Tibial artery (tissue), 4 donors: ENCODE data around the gene SIM2.

Source experiments
- DNase-seq, 2 donors: peaks; one replicate each; pipeline ENCODE4 v3.0.0-alpha.2; 2019
- H3K27ac ChIP-seq, 2 donors: fragments of 200-600 bp; sonication (generic) in 1 of 2; 1 replicate in 1 of 2; 2 replicates in 1 of 2; pipeline ENCODE4 v1.5.1; 2018 to 2019; ENCODE audit warnings: mild to moderate bottlenecking in 1 of 2
- H3K27me3 ChIP-seq, 2 donors: fragments of 200-600 bp; sonication (generic) in 1 of 2; one replicate each; pipeline versions ENCODE4 v1.5.1 to v1.6.0; 2016 to 2019
- H3K36me3 ChIP-seq, 3 donors: fragments of 200-600 bp; sonication (generic) in 2 of 3; one replicate each; pipeline ENCODE4 v1.5.1; 2016 to 2019; ENCODE audit warnings: mild to moderate bottlenecking in 2 of 3
- H3K4me1 ChIP-seq, 4 donors: fragments of 200-600 bp; sonication (generic) in 2 of 4; 1 replicate in 3 of 4; 2 replicates in 1 of 4; pipeline ENCODE4 v1.5.1; 2016 to 2019
- H3K4me3 ChIP-seq, 2 donors: fragments of 200-600 bp; sonication (generic) in 1 of 2; 1 replicate in 1 of 2; 2 replicates in 1 of 2; pipeline ENCODE4 v1.5.1; 2018 to 2019; ENCODE audit warnings: mild to moderate bottlenecking in 2 of 2
- H3K9me3 ChIP-seq, 3 donors: fragments of 200-600 bp; sonication (generic) in 1 of 3; one replicate each; pipeline ENCODE4 v1.5.1; 2016 to 2019
- CTCF ChIP-seq, 2 experiments: fragments of 200-600 bp in 1 of 2; fragments of 450-650 bp in 1 of 2; IDR thresholded peaks; one replicate each; pipeline ENCODE4 v1.5.1; 2017 to 2019; ENCODE audit warnings: antibody characterized with exemption in 2 of 2, mild to moderate bottlenecking in 1 of 2, moderate library complexity in 1 of 2
- intact Hi-C: fragments of 100-400 bp; cut with DNase I; formaldehyde crosslinking; loops from one replicate; pipeline ENCODE4 v1.15.0; 2023; ENCODE audit warnings: low total_unique reads

Gene SIM2

GRCh38 chr21:36678538-36678937, 20.4 kb upstream of the SIM2 start:
- no peaks in the 10 kb centered on the region for H3K36me3 ChIP-seq
- DNase-seq: no peak
- TF ChIP-seq CTCF (IDR thresholded peaks at IDR 0.05): no peak
- no peak overlapping the region for H3K4me3 ChIP-seq
- peaks cover 4 to 33% (median 25%) of the 10 kb centered on the region in 3 donors for H3K9me3 ChIP-seq
- intact Hi-C loops: no loop called here
- no peak overlapping the region for H3K27ac ChIP-seq
- no peaks in the 10 kb centered on the region for H3K4me1 ChIP-seq
- peaks cover 0 to 46% of the 10 kb centered on the region in 2 donors for H3K27me3 ChIP-seq

- peaks cover 0 to 53% of the 10 kb centered on the region in 2 donors for H3K27me3 ChIP-seq
- TF ChIP-seq CTCF (IDR thresholded peaks at IDR 0.05): no peak
Measured at GRCh38 chr21:36681117-36681631, 17.7 kb upstream of the SIM2 start.

GRCh38 chr21:36684957-36685714, 13.8 kb upstream of the SIM2 start:
- no peak for DNase-seq
- Histone ChIP-seq H3K4me3 (no peak overlapping the region), H3K9me3 (peaks cover 4 to 28% (median 22%) of the 10 kb centered on the region in 3 donors), H3K27ac (no peak overlapping the region), H3K36me3 (no peaks in the 10 kb centered on the region), H3K4me1 (no peaks in the 10 kb centered on the region), H3K27me3 (peaks cover 0 to 70% of the 10 kb centered on the region in 2 donors)
- no peak for TF ChIP-seq CTCF (IDR thresholded peaks at IDR 0.05)
- intact Hi-C loops: no loop called here

More at GRCh38 chr21:36681117-36681631, 17.7 kb upstream of the SIM2 start:
- DNase-seq: no peak
- Histone ChIP-seq H3K4me1 (no peaks in the 10 kb centered on the region), H3K4me3 (no peak overlapping the region), H3K9me3 (peaks cover 4 to 33% (median 25%) of the 10 kb centered on the region in 3 donors), H3K27ac (no peak overlapping the region), H3K36me3 (no peaks in the 10 kb centered on the region)
- intact Hi-C loops: no loop called here

- Histone ChIP-seq H3K27me3 (peaks cover 0 to 70% of the 10 kb centered on the region in 2 donors), H3K9me3 (peaks cover 0 to 10% (median 4%) of the 10 kb centered on the region in 3 donors), H3K27ac (no peak overlapping the region), H3K36me3 (no peaks in the 10 kb centered on the region), H3K4me3 (no peak overlapping the region), H3K4me1 (no peaks in the 10 kb centered on the region)
- TF ChIP-seq CTCF (IDR thresholded peaks at IDR 0.05): no peak
- DNase-seq: no peak
- intact Hi-C loops: no loop called here
Measured at GRCh38 chr21:36686955-36687354, 12.0 kb upstream of the SIM2 start.

- TF ChIP-seq CTCF (IDR thresholded peaks at IDR 0.05): no peak
- peaks cover 0 to 77% of the 10 kb centered on the region in 2 donors for H3K27me3 ChIP-seq
- intact Hi-C loops: no loop called here
- H3K36me3 ChIP-seq: no peaks in the 10 kb centered on the region
- H3K9me3 ChIP-seq: peaks cover 0 to 5% (median 0%) of the 10 kb centered on the region in 3 donors
- DNase-seq: no peak
- H3K4me1 ChIP-seq: peaks cover 0 to 9% (median 8%) of the 10 kb centered on the region in 4 donors
- H3K4me3 ChIP-seq: no peak overlapping the region
- no peak overlapping the region for H3K27ac ChIP-seq
Measured at GRCh38 chr21:36688324-36688723, 10.6 kb upstream of the SIM2 start.
